ENCODE results near the gene SH3BP5.

The SH3BP5 gene

DNA sequence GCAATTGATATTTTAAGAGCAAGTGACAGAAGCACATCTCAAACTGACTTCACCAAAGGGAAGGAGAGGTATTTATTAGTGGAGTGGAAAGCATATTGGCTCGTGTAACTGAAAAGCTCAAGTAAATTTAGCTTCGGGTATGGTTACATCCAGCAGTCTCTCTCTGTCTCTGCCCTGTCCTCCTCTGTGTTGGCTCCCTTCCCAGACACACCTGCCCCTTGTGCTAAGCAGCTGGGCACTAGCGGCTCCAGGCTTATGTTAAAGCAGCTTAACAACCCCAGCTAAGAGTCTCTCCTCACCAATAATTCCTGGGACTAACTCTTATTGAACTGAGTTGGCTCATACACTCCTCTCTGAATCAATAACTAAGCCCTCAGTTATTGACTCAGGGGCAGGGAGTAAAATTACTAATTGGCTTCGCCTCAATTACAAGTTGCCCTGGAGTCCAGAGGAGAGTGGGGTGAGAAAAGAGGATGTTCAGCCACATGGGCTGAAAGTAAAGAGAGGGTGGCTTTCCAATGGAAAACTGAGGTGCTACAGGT, 12.8 kb upstream of the SH3BP5 start:
- no peaks in the 10 kb centered on the region for H3K4me1 ChIP-seq
- H3K36me3 ChIP-seq = no peaks in the 10 kb centered on the region
- H3K4me3 ChIP-seq = no peak overlapping the region
- no peaks in the 10 kb centered on the region for H3K27me3 ChIP-seq
- no peak for TF ChIP-seq CTCF (IDR thresholded peaks at IDR 0.05)
- H3K9me3 ChIP-seq = no peaks in the 10 kb centered on the region
- intact Hi-C loops (cut with DNase I; ENCODE audit: low total_unique reads) = no loop called here
- DNase-seq = no peak
- no peak overlapping the region for H3K27ac ChIP-seq

- no peak for DNase-seq
- intact Hi-C loops (cut with DNase I; ENCODE audit: low total_unique reads) = no loop called here
- Histone ChIP-seq H3K36me3 (no peaks in the 10 kb centered on the region), H3K4me1 (no peaks in the 10 kb centered on the region), H3K27me3 (no peaks in the 10 kb centered on the region), H3K27ac (no peak overlapping the region), H3K9me3 (no peaks in the 10 kb centered on the region), H3K4me3 (no peak overlapping the region)
- TF ChIP-seq CTCF (IDR thresholded peaks at IDR 0.05) = no peak
These were observed 10.6 kb upstream of the SH3BP5 start for GRCh38 chr3:15342945-15343344.

DNA sequence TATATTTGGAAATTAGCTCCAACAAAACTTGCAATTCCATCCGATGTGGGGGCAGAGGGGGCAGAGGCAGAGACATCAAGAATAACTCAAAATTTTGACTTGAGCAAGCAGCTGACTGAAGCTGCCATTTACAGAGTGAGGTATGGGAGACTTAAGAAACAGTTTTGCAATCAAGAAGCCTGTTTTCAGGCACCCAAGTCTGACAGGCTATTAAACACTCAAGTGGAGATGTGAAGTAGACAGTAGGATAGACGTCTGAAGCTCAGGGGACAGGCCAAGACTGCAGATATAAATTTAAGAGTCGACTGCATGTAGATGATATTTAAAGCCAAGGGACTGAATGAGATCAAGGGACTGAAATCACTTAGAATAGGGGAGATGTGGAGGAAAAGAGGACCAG, 9.9 kb upstream of the SH3BP5 start:
- TF ChIP-seq CTCF (IDR thresholded peaks at IDR 0.05) = no peak
- Histone ChIP-seq H3K4me3 (no peak overlapping the region), H3K36me3 (no peaks in the 10 kb centered on the region), H3K9me3 (no peaks in the 10 kb centered on the region), H3K4me1 (no peaks in the 10 kb centered on the region), H3K27ac (no peak overlapping the region), H3K27me3 (no peaks in the 10 kb centered on the region)
- intact Hi-C loops (cut with DNase I; ENCODE audit: low total_unique reads) = no loop called here
- DNase-seq = no peak

- TF ChIP-seq CTCF (IDR thresholded peaks at IDR 0.05) = no peak
- H3K27ac ChIP-seq = no peak overlapping the region
- intact Hi-C loops (cut with DNase I; ENCODE audit: low total_unique reads) = no loop called here
These were observed 8.8 kb upstream of the SH3BP5 start for GRCh38 chr3:15341030-15341726.

DNA sequence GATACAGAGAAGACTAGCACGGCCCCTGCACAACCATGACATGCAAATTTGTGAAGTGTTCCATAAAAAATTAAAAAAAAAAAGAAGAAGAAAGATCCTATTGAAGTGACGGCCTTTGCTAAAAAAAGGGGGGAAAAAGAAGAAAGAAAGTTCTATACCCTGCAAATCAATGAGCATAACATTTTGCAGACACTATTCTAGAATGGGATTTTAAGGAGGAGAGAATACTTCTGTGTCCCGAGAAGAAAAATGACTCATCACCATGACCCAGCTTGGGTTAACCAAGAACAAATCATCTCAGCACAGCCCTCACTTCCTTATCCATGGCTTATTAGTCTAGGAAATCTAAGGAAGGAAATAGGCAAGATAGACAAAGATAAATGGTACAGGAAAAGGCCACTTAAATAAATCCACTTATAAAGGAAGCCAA, 7.4 kb upstream of the SH3BP5 start:
- no peaks in the 10 kb centered on the region for H3K9me3 ChIP-seq
- no peak overlapping the region for H3K27ac ChIP-seq
- H3K27me3 ChIP-seq = no peaks in the 10 kb centered on the region
- no peak for DNase-seq
- H3K36me3 ChIP-seq = no peaks in the 10 kb centered on the region
- no peak for TF ChIP-seq CTCF (IDR thresholded peaks at IDR 0.05)
- H3K4me1 ChIP-seq = no peaks in the 10 kb centered on the region
- intact Hi-C loops (cut with DNase I; ENCODE audit: low total_unique reads) = no loop called here
- H3K4me3 ChIP-seq = no peak overlapping the region

More at GRCh38 chr3:15341030-15341726, 8.8 kb upstream of the SH3BP5 start:
- no peak for DNase-seq
- Histone ChIP-seq H3K27me3 (no peaks in the 10 kb centered on the region), H3K4me1 (no peaks in the 10 kb centered on the region), H3K9me3 (no peaks in the 10 kb centered on the region), H3K4me3 (no peak overlapping the region), H3K36me3 (no peaks in the 10 kb centered on the region)
